ENCODE results near the gene ADAMTS1.

Gene ADAMTS1

GRCh38 chr21:26813426-26813998 lies 31.7 kb downstream of the ADAMTS1 start:
- DNase-seq: no peak

GRCh38 chr21:26812173-26812572 lies 33.0 kb downstream of the ADAMTS1 start:
- DNase-seq: no peak

- no peak for DNase-seq
Measured at GRCh38 chr21:26811482-26811881, 33.7 kb downstream of the ADAMTS1 start.

- DNase-seq: no peak
Measured at GRCh38 chr21:26810676-26811415, 34.4 kb downstream of the ADAMTS1 start.

- DNase-seq: no peak
Measured at GRCh38 chr21:26810266-26810665, 34.9 kb downstream of the ADAMTS1 start.

- no peak for DNase-seq
Measured at GRCh38 chr21:26809745-26810144, 35.5 kb downstream of the ADAMTS1 start.

- no peak for DNase-seq
Measured at GRCh38 chr21:26806801-26807295, 38.4 kb downstream of the ADAMTS1 start.

GRCh38 chr21:26804895-26805609 lies 40.2 kb downstream of the ADAMTS1 start:
- DNase-seq: no peak

GRCh38 chr21:26801498-26801897 lies 43.7 kb downstream of the ADAMTS1 start:
- no peak for DNase-seq

GRCh38 chr21:26800970-26801431 lies 44.2 kb downstream of the ADAMTS1 start:
- DNase-seq: no peak

- no peak for DNase-seq
Measured at GRCh38 chr21:26800455-26800854, 44.8 kb downstream of the ADAMTS1 start.

GRCh38 chr21:26800001-26800400 lies 45.2 kb downstream of the ADAMTS1 start:
- DNase-seq: no peak

- DNase-seq: no peak
Measured at GRCh38 chr21:26798856-26799751, 46.1 kb downstream of the ADAMTS1 start.

GRCh38 chr21:26797878-26798456 lies 47.2 kb downstream of the ADAMTS1 start:
- DNase-seq: no peak

GRCh38 chr21:26795866-26796329 lies 49.3 kb downstream of the ADAMTS1 start:
- peak in 41 of 58 donors; percentile 1 to 86 (median 36) for DNase-seq

GRCh38 chr21:26795412-26795805 lies 49.8 kb downstream of the ADAMTS1 start:
- DNase-seq: peak in 2 of 58 donors; percentile 13 to 21

GRCh38 chr21:26794597-26795411 lies 50.4 kb downstream of the ADAMTS1 start:
- no peak for DNase-seq

GRCh38 chr21:26790296-26790695 lies 54.9 kb downstream of the ADAMTS1 start:
- DNase-seq: no peak

GRCh38 chr21:26788790-26789189 lies 56.4 kb downstream of the ADAMTS1 start:
- DNase-seq: no peak

All from anterior cingulate cortex (tissue), 58 donors.